Testis (tissue), 3 donors: ENCODE results near the gene CAMKK1. TPM values are rescaled to one million over a fixed set of nuclear protein-coding genes. Genes with fewer than 3 reads are reported as not detected.
A peak's percentile ranks its signal among the peaks of the same experiment; 100 is the strongest.

Source experiments
- DNase-seq: peaks from one replicate; pipeline ENCODE4 v3.0.0-alpha.2; 2019
- H3K27ac ChIP-seq, 2 donors: fragments of 200-600 bp; sonication (generic); one replicate each; pipeline ENCODE4 v1.5.1; 2019
- H3K27me3 ChIP-seq: fragments of 200-600 bp; sonication (generic); one replicate; pipeline ENCODE4 v1.5.1; 2019
- H3K36me3 ChIP-seq: fragments of 200-600 bp; sonication (generic); one replicate; pipeline ENCODE4 v1.5.1; 2017; ENCODE audit warnings: low read depth; ENCODE audit errors: missing control alignments
- H3K4me1 ChIP-seq: fragments of 200-600 bp; sonication (generic); one replicate; pipeline ENCODE4 v1.5.1; 2019
- H3K4me3 ChIP-seq, 2 donors: fragments of 200-600 bp; sonication (generic); one replicate each; pipeline ENCODE4 v1.5.1; 2017 to 2019
- H3K9me3 ChIP-seq: fragments of 200-600 bp; sonication (generic); one replicate; pipeline ENCODE4 v1.5.1; 2017
- POLR2A ChIP-seq: fragments of 450-650 bp; IDR thresholded peaks from one replicate; pipeline ENCODE4 v1.6.1; 2017; ENCODE audit warnings: antibody characterized with exemption, mild to moderate bottlenecking, moderate library complexity
- WGBS, 2 donors: methylation state at CpG; one replicate each; pipeline ENCODE4 v1.1.5; 2018; 5-methylcytosine and 5-hydroxymethylcytosine counted together
- intact Hi-C: fragments of 100-400 bp; cut with DNase I; formaldehyde crosslinking; loops from one replicate; pipeline ENCODE4 v1.15.1; 2023; ENCODE audit warnings: low total_unique reads
- polyA plus RNA-seq: library from polyadenylated mRNA; stranded (reverse); fragments of 350-450 nt; fragmentation: Illumina TruSeq; extraction: RNeasy Lipid Tissue Mini Kit (QIAGEN cat#74804); gene quantifications from one replicate; pipeline ENCODE4 v1.2.3, GENCODE V29; 2014; ENCODE audit warnings: low read depth, low replicate concordance; ENCODE audit not compliant: insufficient read depth
- total RNA-seq, 2 donors: library from RNA; depleted of rRNA; stranded (reverse); fragments of >200 nt; gene quantifications; one replicate each; pipeline ENCODE4 v1.2.3, GENCODE V29; 2016
- TF ChIP-seq, protein P1 (sequence below), 3 experiments: fragments of 450-650 bp in 2 of 3; fragments of 200-600 bp in 1 of 3; sonication (generic) in 1 of 3; IDR thresholded peaks; one replicate each; pipeline ENCODE4 v1.5.1; 2016 to 2019; ENCODE audit warnings: antibody characterized with exemption in 3 of 3, mild to moderate bottlenecking in 2 of 3, moderate library complexity in 1 of 3

The CAMKK1 gene
- total and polyA plus RNA-seq, 3 donors from 2014 or later: 18.5 to 21.6 (median 19.7) TPM

DNA sequence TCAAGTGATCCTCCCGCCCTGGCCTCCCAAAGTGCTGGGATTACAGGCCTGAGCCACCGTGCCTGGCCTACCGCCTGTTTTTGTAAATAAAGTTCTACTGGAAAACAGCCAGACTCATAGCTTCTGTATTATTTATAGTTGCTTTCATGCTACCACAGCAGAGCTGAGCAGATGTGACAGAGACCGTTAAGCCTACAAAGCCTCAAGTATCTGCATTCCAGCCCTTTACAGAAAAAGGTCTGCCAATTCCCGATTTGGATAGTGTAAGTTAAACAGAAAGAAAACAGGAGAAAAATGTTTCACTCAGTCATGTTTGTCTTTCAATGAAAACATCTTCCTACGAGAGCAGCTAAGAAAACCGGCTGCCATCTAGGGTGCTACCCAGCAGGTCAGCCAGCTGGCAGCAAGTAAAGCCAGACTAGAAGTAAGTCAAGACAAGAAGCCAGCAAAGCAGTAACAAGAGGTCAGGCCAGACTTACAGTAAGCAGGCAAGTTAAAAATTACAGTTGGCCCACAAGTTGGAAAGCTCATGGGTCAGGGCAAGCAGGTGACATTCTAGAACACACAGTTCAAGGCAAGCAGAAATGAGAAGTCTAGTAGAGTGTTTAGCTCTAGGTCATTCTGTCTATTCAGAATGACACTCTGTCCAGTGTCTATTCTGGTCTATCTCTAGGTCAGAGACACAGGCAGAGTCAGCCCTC is 64.6 kb downstream of the CAMKK1 start:
- peaks cover 7% of the 10 kb centered on the region for H3K4me1 ChIP-seq
- DNase-seq: no peak
- no peaks in the 10 kb centered on the region for H3K27me3 ChIP-seq
- H3K9me3 ChIP-seq: no peaks in the 10 kb centered on the region
- no peak overlapping the region for H3K4me3 ChIP-seq
- intact Hi-C loops: no loop called here
- TF ChIP-seq, protein P1, sequence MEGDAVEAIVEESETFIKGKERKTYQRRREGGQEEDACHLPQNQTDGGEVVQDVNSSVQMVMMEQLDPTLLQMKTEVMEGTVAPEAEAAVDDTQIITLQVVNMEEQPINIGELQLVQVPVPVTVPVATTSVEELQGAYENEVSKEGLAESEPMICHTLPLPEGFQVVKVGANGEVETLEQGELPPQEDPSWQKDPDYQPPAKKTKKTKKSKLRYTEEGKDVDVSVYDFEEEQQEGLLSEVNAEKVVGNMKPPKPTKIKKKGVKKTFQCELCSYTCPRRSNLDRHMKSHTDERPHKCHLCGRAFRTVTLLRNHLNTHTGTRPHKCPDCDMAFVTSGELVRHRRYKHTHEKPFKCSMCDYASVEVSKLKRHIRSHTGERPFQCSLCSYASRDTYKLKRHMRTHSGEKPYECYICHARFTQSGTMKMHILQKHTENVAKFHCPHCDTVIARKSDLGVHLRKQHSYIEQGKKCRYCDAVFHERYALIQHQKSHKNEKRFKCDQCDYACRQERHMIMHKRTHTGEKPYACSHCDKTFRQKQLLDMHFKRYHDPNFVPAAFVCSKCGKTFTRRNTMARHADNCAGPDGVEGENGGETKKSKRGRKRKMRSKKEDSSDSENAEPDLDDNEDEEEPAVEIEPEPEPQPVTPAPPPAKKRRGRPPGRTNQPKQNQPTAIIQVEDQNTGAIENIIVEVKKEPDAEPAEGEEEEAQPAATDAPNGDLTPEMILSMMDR (IDR thresholded peaks at IDR 0.05): no peak
- 56 to 63% methylated on average over 7 of the region's 7 CpGs for WGBS, 2 donors
- H3K36me3 ChIP-seq: no peaks in the 10 kb centered on the region
- no peak overlapping the region for H3K27ac ChIP-seq

DNA sequence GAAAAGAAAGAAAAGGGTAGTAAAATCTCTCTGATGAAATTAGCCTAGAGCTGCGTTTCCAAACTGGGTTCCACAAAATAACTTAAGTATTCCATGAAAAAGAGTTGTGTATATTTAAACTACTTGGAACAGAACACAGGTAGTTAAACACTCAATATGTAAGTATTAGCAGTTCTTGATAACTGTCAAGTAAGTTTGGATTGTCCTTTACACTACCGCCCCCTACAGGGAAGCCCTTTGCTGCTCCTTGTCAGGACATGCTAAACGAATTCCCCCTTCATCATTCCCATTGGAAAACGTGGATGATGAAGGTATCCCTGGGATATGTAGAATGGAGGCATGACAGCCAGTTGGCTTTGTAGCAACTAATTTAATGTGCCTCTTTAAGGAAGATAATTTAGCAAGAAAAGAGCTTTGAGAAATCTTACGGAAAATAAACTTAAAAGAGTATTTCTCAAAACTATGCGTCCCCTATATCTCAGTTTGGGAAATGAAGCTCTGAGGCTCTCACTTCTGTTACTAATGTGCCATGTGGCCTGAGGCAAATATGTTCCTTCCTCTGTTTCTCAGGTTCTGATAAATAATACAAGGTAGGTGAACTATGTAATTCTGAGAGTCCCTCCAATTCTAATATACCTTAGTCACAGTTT is 65.6 kb downstream of the CAMKK1 start:
- 70 to 72% methylated on average over 6 of the region's 6 CpGs for WGBS, 2 donors
- intact Hi-C loops: no loop called here
- Histone ChIP-seq H3K27ac (no peak overlapping the region), H3K4me3 (no peak overlapping the region), H3K36me3 (no peaks in the 10 kb centered on the region), H3K27me3 (no peaks in the 10 kb centered on the region), H3K4me1 (peaks cover 7% of the 10 kb centered on the region), H3K9me3 (no peaks in the 10 kb centered on the region)
- peak; percentile 87 for DNase-seq
- TF ChIP-seq, protein P1 (IDR thresholded peaks at IDR 0.05): peak; percentile 30 to 50 (median 45)
- no peak for TF ChIP-seq POLR2A

DNA sequence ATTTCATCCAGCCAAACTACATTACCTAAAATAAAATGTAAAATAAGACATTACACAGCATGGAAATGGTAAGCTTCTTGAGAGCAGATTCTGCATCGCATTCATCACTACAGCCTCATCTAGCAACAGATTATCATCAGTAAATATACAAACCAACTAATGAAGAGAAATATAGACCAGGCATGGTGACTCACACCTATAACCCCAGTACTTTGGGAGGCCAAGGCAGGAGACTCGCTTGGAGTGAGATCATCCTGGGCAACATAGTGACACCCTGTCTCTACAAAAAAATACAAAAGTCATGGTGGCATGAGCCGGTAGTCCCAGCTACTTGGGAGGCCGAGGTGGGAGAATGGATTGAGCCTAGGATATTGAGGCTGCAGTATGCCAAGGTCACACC is 66.7 kb downstream of the CAMKK1 start:
- TF ChIP-seq POLR2A: no peak
- TF ChIP-seq, protein P1 (IDR thresholded peaks at IDR 0.05): no peak
- Histone ChIP-seq H3K4me3 (no peak overlapping the region), H3K36me3 (no peaks in the 10 kb centered on the region), H3K27me3 (no peaks in the 10 kb centered on the region), H3K27ac (no peak overlapping the region), H3K9me3 (no peaks in the 10 kb centered on the region), H3K4me1 (peaks cover 7% of the 10 kb centered on the region)
- WGBS, 2 donors: 90% methylated on average over 4 of the region's 4 CpGs
- intact Hi-C loops: no loop called here
- DNase-seq: no peak

DNA sequence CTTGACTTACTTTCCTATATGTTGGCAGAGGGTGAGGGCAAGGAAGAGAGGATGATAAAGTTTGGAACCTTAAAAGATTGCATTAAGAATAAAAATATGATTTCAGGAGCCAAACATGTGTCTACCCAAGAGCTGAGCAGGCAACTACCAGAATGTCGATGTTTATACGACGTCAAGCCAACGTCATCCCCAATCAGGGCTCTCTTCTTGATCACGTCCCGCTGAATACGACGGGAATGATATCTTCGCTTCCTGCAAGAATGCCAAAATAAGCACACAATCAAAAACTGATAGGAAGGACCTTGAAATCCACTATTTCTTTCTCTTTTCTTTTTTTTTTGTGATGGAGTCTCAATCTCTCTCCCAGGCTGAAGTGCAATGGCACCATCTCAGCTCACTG is 71.8 kb downstream of the CAMKK1 start:
- 62 to 86% methylated on average over 9 of the region's 9 CpGs for WGBS, 2 donors
- no peaks in the 10 kb centered on the region for H3K27me3 ChIP-seq
- H3K27ac ChIP-seq: no peak overlapping the region
- H3K4me1 ChIP-seq: no peaks in the 10 kb centered on the region
- TF ChIP-seq, protein P1 (IDR thresholded peaks at IDR 0.05): no peak
- H3K9me3 ChIP-seq: no peaks in the 10 kb centered on the region
- intact Hi-C loops: no loop called here
- H3K4me3 ChIP-seq: no peak overlapping the region
- H3K36me3 ChIP-seq: no peaks in the 10 kb centered on the region
- no peak for DNase-seq

DNA sequence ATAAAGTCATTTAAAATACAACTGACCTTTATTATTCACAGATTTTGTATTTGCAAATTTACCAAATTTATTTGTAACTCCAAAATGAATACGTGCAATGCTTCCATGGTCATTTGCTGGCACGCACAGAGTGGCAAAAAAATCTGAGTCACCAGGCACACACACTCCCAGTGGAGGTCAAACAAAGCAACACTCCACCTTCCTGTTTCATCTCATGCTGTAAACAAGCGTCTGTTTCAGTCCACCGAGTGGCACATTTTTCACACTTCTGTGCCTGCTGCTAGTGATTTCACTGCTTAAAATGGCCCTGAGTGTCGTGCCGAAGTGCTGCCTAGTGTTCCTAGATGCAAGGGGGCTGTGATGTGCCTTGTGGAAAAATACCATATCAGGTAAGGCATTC is 74.1 kb downstream of the CAMKK1 start:
- Histone ChIP-seq H3K36me3 (no peaks in the 10 kb centered on the region), H3K9me3 (no peaks in the 10 kb centered on the region), H3K27ac (no peak overlapping the region), H3K27me3 (no peaks in the 10 kb centered on the region), H3K4me1 (no peaks in the 10 kb centered on the region), H3K4me3 (no peak overlapping the region)
- TF ChIP-seq, protein P1 (IDR thresholded peaks at IDR 0.05): no peak
- TF ChIP-seq POLR2A: no peak
- intact Hi-C loops: no loop called here
- no peak for DNase-seq
- 76 to 83% methylated on average over 6 of the region's 6 CpGs for WGBS, 2 donors
